CD4-positive, alpha-beta T cell treated with Interleukin-21 for 1 hour (primary cell): ENCODE data around the gene SPRYD3.
"Not testable (repeated sequence)": the region's sequence is repeated elsewhere in the genome, so short reads cannot be mapped to it uniquely, and the experiment has no call there.

Source experiments
- DNase-seq: peaks from one replicate; pipeline ENCODE4 v3.0.0-alpha.2; 2020

The SPRYD3 gene

GRCh38 chr12:53049571-53050318, 29.4 kb downstream of the SPRYD3 start, which contains the start of gene TNS2:
TNS2 (plus strand) TSS chr12:53050065; CDS start chr12:53050186, 121 bp downstream.
- DNase-seq, result no peak

- DNase-seq, result no peak
Measured at GRCh38 chr12:53048780-53049401, 30.3 kb downstream of the SPRYD3 start.

DNA sequence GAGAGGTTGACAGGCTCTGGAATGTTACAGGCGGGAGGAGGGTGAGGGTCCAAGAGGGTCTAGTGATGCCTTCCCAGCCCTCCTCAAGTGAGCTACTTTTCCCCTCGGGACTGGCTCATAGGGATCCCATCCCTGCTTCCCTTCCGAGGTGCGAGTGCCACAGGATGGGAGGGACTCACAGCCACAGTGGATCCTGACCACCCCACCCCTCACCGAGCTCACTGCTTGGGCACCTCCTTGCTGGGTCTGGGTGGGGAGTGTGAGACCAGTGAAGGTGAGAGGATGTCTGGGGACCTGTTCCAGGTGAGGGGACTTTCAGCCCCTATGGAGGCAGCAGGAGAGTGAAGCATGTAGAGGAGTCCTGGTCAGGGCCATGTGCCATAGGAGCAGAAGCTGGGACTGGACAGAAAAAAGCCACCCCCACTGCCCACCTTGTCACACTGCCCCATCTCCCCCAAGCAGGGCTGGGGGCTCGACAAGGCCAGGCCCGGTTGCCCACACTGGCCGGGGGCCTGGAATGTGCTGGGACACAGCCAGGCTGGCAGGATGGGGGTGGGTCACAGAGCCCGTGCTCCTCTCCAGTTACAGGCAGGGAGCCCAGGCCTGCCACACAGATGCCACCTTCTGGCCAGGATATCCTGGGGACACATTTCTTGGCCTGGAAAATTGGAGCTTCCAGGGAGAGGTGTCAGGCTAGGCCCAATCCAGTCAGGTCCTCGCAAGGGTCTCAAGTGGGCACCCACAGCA, 31.0 kb downstream of the SPRYD3 start:
- no peak for DNase-seq

DNA sequence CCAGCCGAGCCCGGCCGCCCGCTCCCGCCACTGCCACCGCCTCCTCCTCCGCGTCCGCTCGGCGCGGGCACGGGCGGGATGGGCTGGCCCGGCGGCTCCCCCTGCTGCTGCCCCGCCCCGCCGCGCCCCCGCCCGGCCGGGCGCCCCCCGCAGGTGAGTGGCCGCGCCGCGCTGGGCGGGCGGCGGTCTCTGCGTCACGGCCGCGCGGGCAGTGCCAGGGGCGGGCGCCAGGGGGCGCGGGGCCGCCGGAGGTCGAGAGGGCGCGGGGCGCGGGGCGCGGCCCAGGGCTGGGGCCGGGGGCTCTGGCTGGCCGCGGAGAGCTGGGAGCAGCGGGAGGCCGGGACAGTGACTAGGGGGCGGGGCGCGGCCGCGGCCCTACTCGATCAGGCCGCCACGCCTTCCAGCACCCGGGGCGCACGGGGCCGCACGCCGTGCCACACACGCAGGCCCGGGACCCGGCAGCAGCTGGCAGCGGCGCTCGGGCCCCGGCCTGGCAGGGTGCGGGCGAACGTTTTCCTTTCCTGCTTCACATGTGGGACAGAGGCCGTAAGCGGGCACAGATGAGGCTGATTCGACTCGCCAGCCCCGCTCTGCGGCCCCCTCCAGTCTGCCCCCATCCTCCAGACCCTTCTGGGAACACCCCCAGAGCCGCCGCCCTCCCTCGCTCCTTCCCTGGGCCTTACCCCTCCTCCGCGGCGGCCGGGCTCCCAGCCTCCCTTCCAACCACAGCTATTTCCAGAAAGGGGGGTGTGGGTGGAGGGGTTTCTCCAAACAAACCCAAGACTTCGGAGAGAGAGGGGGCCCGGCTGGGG, 31.8 kb downstream of the SPRYD3 start:
- DNase-seq, result peak; percentile 79

DNA sequence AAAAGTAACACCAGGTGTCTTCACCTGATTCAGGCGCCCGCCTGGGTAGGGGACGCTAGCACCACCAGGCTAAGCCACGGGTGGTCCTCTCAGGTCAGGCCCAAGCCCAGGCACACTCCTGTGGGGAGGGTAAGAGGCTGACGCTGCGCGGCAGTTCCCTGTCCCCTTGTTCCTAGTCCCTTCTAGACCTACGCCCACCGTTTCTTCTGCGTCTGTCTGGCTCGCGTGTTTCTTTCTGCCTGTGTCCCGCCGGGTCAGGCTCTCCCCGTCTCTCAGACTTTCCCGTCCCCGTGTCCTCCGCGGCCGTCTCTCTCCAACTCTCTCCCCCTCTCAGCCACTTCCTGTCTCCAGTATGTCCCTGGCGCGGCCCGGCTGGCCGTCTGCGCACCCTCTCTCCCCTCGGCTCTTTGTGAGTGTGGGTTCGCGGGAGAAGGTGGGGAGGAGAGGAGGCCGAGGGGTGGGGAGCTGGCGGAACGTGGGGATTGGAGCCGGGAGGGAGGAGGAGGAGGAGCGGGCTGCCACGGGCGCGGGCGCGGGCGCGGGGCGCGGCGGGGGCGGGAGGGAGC, 32.5 kb downstream of the SPRYD3 start:
- no peak for DNase-seq

GRCh38 chr12:53045696-53046045, 33.5 kb downstream of the SPRYD3 start:
- DNase-seq, result no peak

- no peak for DNase-seq
Measured at GRCh38 chr12:53044896-53045695, 34.1 kb downstream of the SPRYD3 start.

GRCh38 chr12:53044052-53044581, 35.1 kb downstream of the SPRYD3 start:
- no peak for DNase-seq

DNA sequence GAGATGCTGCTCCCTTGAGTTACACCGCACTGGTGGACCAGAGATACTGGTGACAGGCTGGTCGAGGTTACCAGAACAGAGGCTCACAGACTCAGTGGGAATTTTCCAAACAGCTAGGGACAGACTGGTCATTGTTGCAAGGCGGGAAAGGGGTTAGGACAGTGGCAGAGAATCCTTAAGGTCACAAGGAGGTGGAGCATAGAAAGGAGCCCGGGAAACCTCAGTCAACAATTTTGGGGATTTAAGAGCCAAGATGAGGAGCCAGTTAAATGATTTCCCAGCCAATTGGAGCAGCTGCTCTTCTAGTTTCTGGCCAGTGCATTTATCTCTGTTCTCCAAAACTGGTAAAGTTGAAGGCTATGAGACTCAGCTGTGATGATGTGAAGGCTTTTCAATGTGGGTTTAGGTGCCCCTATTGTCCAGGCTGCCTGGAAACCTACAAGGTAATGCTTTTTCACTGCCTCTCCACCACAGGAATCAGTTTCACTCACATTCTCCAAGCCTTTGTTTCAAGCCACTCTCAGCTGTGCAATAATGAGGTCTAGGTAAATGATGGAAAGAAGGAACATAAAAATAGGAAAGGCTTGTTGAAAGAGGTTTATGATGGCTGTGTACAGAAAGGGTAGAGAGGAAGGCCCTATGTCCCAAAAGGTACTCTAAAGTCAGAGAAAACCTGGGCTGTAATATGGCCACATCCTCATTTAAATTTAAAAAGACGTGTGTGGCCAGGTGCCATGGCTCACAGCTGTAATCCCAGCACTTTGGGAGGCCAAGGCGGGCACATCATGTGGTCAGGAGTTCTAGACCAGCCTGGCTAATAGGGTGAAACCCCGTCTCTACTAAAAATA, 36.4 kb downstream of the SPRYD3 start:
- DNase-seq, result no peak

- DNase-seq, result no peak
Measured at GRCh38 chr12:53039851-53040250, 39.3 kb downstream of the SPRYD3 start.

- no peak for DNase-seq
Measured at GRCh38 chr12:53036802-53037201, 42.4 kb downstream of the SPRYD3 start.

GRCh38 chr12:53034459-53034858, 44.7 kb downstream of the SPRYD3 start:
- DNase-seq, result no peak

DNA sequence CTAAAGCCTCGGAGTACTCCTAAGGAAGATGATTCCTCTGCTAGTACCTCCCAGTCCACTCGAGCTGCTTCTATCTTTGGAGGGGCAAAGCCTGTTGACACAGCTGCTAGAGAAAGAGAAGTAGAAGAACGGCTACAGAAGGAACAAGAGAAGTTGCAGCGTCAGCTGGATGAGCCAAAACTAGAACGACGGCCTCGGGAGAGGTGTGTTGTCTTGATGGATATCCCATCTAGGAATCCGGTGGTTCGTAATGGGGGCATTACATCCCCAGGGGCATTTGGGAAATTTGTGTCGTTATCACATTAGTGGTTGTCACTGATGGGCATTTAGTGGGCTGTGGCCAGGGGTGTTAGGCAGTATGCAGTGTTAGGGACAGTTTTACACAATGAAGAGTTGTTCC, 45.4 kb downstream of the SPRYD3 start:
- not testable (repeated sequence) for DNase-seq

DNA sequence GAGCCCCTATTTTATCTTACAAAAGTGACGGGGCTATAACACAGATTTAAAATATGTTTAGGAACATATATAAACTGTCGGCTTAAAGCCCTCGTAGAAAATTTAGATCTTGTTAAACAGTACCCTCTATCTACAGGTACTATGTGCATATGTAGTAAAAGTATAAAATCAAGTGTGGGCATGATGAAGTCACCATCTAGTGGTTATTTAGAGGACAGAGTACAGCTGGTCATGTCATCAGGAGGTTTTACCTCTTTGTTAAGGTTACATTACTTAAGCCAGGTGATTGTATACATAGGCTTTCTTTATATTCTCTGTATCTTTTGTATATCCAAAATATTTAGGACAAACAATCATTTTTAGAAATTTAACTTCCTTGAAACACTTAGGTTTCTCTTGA, 47.6 kb downstream of the SPRYD3 start:
- DNase-seq, result no peak

- DNase-seq, result not testable (repeated sequence)
Measured at GRCh38 chr12:53027014-53027413, 52.2 kb downstream of the SPRYD3 start.

GRCh38 chr12:53025250-53025649, 53.9 kb downstream of the SPRYD3 start:
- DNase-seq, result no peak

GRCh38 chr12:53014709-53015108, 64.5 kb downstream of the SPRYD3 start:
- DNase-seq, result no peak
